Hepatocyte (in vitro differentiated cells): Measurements from ENCODE around the gene NFIA.

Source experiments
- CTCF ChIP-seq: fragments of 200-600 bp; sonication (generic); IDR thresholded peaks from 2 replicates; pipeline ENCODE4 v1.5.1; 2016; ENCODE audit warnings: antibody characterized with exemption, mild to moderate bottlenecking; ENCODE audit not compliant: poor library complexity
- EZH2 ChIP-seq: fragments of 200-600 bp; sonication (generic); IDR thresholded peaks from 2 replicates; pipeline ENCODE4 v1.6.1; 2016; ENCODE audit warnings: antibody characterized with exemption, mild to moderate bottlenecking, borderline replicate concordance
- EZH2phosphoT487 ChIP-seq: fragments of 200-600 bp; sonication (generic); IDR thresholded peaks from one replicate; pipeline ENCODE4 v1.6.1; 2018; ENCODE audit warnings: antibody characterized with exemption, mild to moderate bottlenecking, low read depth, moderate library complexity; ENCODE audit not compliant: unreplicated experiment, severe bottlenecking

- TF ChIP-seq EZH2 (no peak), CTCF (no peak), EZH2phosphoT487 (no peak)
Measured at GRCh38 chr1:61425040-61425439, 342.7 kb downstream of the NFIA start.
